ENCODE results near the gene NACC1. TPM values are rescaled to one million over a fixed set of nuclear protein-coding genes. Genes with fewer than 3 reads are reported as not detected.

NACC1 gene
- total and polyA plus RNA-seq, 8 donors, result 7.0 to 25.3 (median 14.1) TPM

- Histone ChIP-seq H3K4me3 (no peak overlapping the region), H3K36me3 (peaks cover 0 to 10% (median 0%) of the 10 kb centered on the region in 3 donors), H3K27me3 (no peaks in the 10 kb centered on the region), H3K9me3 (no peaks in the 10 kb centered on the region), H3K4me1 (no peaks in the 10 kb centered on the region), H3K27ac (no peak overlapping the region)
- intact Hi-C loops (cut with DNase I), result no loop called here
- ATAC-seq, result no peak
- no peak for FAIRE-seq
- no peak for TF ChIP-seq CTCF (IDR thresholded peaks at IDR 0.05)
- WGBS, 2 donors, result 82 to 91% methylated on average over 24 to 25 of the region's 25 CpGs
- DNase-seq, result no peak
Measured at GRCh38 chr19:13095393-13095784, 22.7 kb upstream of the NACC1 start.

DNA sequence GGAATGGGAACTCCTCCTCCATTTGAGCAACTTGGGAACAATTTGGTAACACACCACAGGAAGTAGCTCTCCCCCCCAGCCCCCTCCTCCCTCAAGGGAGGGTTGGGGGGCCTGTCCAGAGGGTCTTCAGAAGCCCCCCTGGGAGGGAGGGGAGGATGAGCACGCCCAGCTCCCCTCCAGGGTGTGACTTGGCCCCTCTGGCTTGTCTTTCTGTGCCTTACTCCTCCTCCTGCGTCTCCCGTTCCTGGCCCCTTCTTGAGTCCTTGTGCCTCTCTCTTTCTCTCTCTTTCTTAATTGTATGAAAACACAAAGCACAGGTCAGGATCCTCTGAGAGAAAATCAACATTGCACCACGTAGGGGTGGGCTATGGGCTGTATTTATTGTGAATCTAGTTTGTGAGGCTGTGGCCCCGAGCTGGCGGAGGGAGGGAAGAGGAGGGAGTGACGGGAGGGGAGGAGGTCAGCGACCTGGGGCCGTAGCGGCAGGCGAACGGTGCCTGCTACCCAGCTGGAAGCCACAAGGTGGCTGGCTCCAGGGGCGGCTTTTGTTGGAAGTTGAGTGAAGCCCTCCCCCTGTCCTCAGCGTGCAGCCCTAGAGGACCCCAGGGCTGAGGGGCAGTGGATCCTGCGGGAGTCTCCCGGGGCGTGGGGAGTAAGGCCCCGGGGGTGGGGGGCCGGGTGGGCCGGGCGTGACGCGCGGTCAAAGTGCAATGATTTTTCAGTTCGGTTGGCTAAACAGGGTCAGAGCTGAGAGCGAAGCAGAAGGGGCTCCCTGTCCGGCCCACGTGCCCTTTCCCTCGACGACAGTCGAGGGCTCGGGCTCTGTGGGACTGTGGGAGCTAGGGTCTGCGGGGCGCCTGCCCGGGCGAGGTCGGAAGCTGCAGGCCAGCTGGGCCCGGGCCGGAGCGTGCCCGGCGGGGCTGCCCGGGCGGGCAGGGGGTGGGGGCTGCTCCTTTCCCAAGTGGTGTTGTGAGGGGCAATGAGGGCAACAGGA is 21.8 kb upstream of the NACC1 start:
- Histone ChIP-seq H3K27me3 (no peaks in the 10 kb centered on the region), H3K27ac (no peak overlapping the region), H3K4me3 (no peak overlapping the region), H3K36me3 (peaks cover 0 to 10% (median 0%) of the 10 kb centered on the region in 3 donors), H3K4me1 (no peaks in the 10 kb centered on the region), H3K9me3 (no peaks in the 10 kb centered on the region)
- intact Hi-C loops (cut with DNase I), result no loop called here
- ATAC-seq (no peak), FAIRE-seq (no peak), DNase-seq (peak in 1 of 6 donors; percentile 72)
- 75 to 77% methylated on average over 44 of the region's 44 CpGs for WGBS, 2 donors
- no peak for TF ChIP-seq CTCF (IDR thresholded peaks at IDR 0.05)

DNA sequence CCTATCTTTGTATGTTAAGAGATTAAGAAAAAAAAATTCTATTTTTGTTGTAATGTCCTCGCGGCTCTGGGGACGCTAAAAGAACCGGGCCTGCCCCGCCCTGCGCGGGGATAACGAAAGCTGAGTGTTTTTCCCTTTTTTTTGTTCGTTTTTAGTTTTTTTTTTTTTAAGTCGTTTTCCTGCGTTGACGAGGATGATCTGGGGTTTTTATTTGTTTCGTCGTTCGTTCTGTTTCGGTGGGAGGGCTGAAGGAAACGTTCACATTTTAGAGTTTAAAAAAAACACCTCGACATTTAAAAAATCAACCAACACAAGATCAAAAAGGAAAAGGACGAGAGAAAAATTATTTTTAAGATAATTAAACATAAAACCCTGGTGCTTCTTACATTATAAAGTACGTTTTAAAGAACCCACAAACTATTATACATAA is 21.0 kb upstream of the NACC1 start:
- TF ChIP-seq CTCF (IDR thresholded peaks at IDR 0.05), result no peak
- no peak overlapping the region for H3K4me3 ChIP-seq
- no peak for DNase-seq
- no peaks in the 10 kb centered on the region for H3K4me1 ChIP-seq
- WGBS, 2 donors, result 50 to 58% methylated on average over 20 of the region's 20 CpGs
- peaks cover 0 to 10% (median 0%) of the 10 kb centered on the region in 3 donors for H3K36me3 ChIP-seq
- no peak for FAIRE-seq
- peak overlapping the region in 2 of 4 donors; percentile 23 to 28 for H3K27ac ChIP-seq
- no peaks in the 10 kb centered on the region for H3K27me3 ChIP-seq
- intact Hi-C loops (cut with DNase I), result no loop called here
- ATAC-seq, result no peak
- H3K9me3 ChIP-seq, result no peaks in the 10 kb centered on the region

GRCh38 chr19:13097463-13098258 is 20.4 kb upstream of the NACC1 start:
- FAIRE-seq (no peak), DNase-seq (peak in 1 of 6 donors; percentile 81), ATAC-seq (peak in 1 of 4 donors; percentile 2)
- WGBS, 2 donors, result 13 to 20% methylated on average over 65 to 69 of the region's 69 CpGs
- Histone ChIP-seq H3K36me3 (peaks cover 0 to 10% (median 0%) of the 10 kb centered on the region in 3 donors), H3K4me3 (peak overlapping the region in 1 of 4 donors; percentile 10), H3K4me1 (peaks cover 0 to 4% (median 0%) of the 10 kb centered on the region in 3 donors), H3K9me3 (no peaks in the 10 kb centered on the region), H3K27me3 (no peaks in the 10 kb centered on the region), H3K27ac (peak overlapping the region in 2 of 4 donors; percentile 36 to 50)
- no peak for TF ChIP-seq CTCF (IDR thresholded peaks at IDR 0.05)
- intact Hi-C loops (cut with DNase I), result no loop called here
